GM19463 (cell line): ENCODE data around the gene TRAPPC3.

Experiments used
- ATAC-seq: cut with Tn5 transposase; IDR thresholded peaks from one replicate; pipeline ENCODE4 v1.9.1; 2021; ENCODE audit warnings: mild to moderate bottlenecking, moderate library complexity; ENCODE audit not compliant: unreplicated experiment

The TRAPPC3 gene

GRCh38 chr1:36128126-36128904 lies 21.0 kb downstream of the TRAPPC3 start:
- no peak for ATAC-seq

- ATAC-seq, result no peak
Measured at GRCh38 chr1:36126797-36127500, 22.3 kb downstream of the TRAPPC3 start.

GRCh38 chr1:36126005-36126716 lies 23.1 kb downstream of the TRAPPC3 start:
- ATAC-seq, result no peak

GRCh38 chr1:36125129-36125991 lies 23.9 kb downstream of the TRAPPC3 start, which contains the start of gene COL8A2:
Gene COL8A2 (minus strand): TSS chr1:36125222. CDS start chr1:36100242, 24,980 bp downstream.
- no peak for ATAC-seq

GRCh38 chr1:36124404-36125128 lies 24.7 kb downstream of the TRAPPC3 start:
- ATAC-seq, result no peak

GRCh38 chr1:36123356-36123755 lies 25.9 kb downstream of the TRAPPC3 start:
- peak; percentile 62 for ATAC-seq

- no peak for ATAC-seq
Measured at GRCh38 chr1:36122062-36123030, 26.9 kb downstream of the TRAPPC3 start.

- ATAC-seq, result no peak
Measured at GRCh38 chr1:36119456-36119855, 29.8 kb downstream of the TRAPPC3 start.

GRCh38 chr1:36118447-36119204 lies 30.7 kb downstream of the TRAPPC3 start:
- ATAC-seq, result no peak

- ATAC-seq, result no peak
Measured at GRCh38 chr1:36116901-36117300, 32.4 kb downstream of the TRAPPC3 start.

- no peak for ATAC-seq
Measured at GRCh38 chr1:36115931-36116330, 33.4 kb downstream of the TRAPPC3 start.

- no peak for ATAC-seq
Measured at GRCh38 chr1:36115200-36115669, 34.1 kb downstream of the TRAPPC3 start.

GRCh38 chr1:36114371-36114770 lies 34.9 kb downstream of the TRAPPC3 start:
- ATAC-seq, result no peak

- no peak for ATAC-seq
Measured at GRCh38 chr1:36112823-36113222, 36.5 kb downstream of the TRAPPC3 start.

GRCh38 chr1:36111151-36111550 lies 38.1 kb downstream of the TRAPPC3 start:
- ATAC-seq, result no peak

- ATAC-seq, result no peak
Measured at GRCh38 chr1:36109041-36109679, 40.1 kb downstream of the TRAPPC3 start.

GRCh38 chr1:36108314-36108713 lies 41.0 kb downstream of the TRAPPC3 start:
- ATAC-seq, result no peak
